HepG2 (cell line): Measurements from ENCODE around the gene MBLAC1. TPM values are rescaled to one million over a fixed set of nuclear protein-coding genes. Genes with fewer than 3 reads are reported as not detected.

Experiments used
- ATAC-seq: fragments of 200-7000 bp; cut with Tn5 transposase; 3 replicates; pipeline ENCODE4 v1.9.1; 2020; ENCODE audit warnings: mild to moderate bottlenecking, moderate library complexity
- BruUV-seq: library from RNA; stranded (reverse); fragments of 400-500 nt; replicated peaks from 2 replicates; lab custom pipeline; 2021; lab: Mats Ljungman, UMichigan
- CTCF ChIA-PET: fragments of 300-600 bp; formaldehyde crosslinking; extraction: SDS; loops from one replicate; lab custom pipeline; 2021; ENCODE audit warnings: low total read pairs, inconsistent platforms, low intra/inter-chr PET ratio; lab: Yijun Ruan, JAX
- POLR2A ChIA-PET: fragments of 350-600 bp; sonication (Branson Sonifier 250); formaldehyde crosslinking; loops from one replicate; lab custom pipeline; 2020; ENCODE audit warnings: antibody characterized with exemption, inconsistent platforms; lab: Yijun Ruan, JAX
- DNase-seq: peaks from one replicate; pipeline ENCODE4 v3.0.0-alpha.2; 2015; ENCODE audit warnings: low spot score
- FAIRE-seq: peaks from 3 replicates; lab custom pipeline; 2011; peaks lifted over from hg19 to GRCh38; lab: Jason Lieb, UNC
- H2AFZ ChIP-seq: one replicate; pipeline ENCODE4 v1.6.1; 2011; ENCODE audit warnings: low read length, inconsistent platforms
- H3K27ac ChIP-seq: fragments of 300-600 bp; 3 replicates; pipeline ENCODE4 v1.8.0; 2011; ENCODE audit warnings: mixed run types, mild to moderate bottlenecking, mixed read lengths, low read length, inconsistent platforms; ENCODE audit not compliant: insufficient read depth; ENCODE audit errors: extremely low read length
- H3K27me3 ChIP-seq, 2 experiments: fragments of 200-600 bp in 1 of 2; 2 replicates in 1 of 2; 3 replicates in 1 of 2; pipeline versions ENCODE4 v1.6.0 to v1.8.0; 2011; ENCODE audit warnings: low read length in 2 of 2, mild to moderate bottlenecking in 2 of 2, moderate library complexity in 2 of 2, inconsistent platforms in 1 of 2; ENCODE audit not compliant: insufficient read depth in 2 of 2, control insufficient read depth in 1 of 2
- H3K36me3 ChIP-seq, 2 experiments: fragments of 200-600 bp in 1 of 2; replicated peaks in 1 of 2; 2 replicates in 1 of 2; 3 replicates in 1 of 2; pipeline versions ENCODE4 v1.5.1 to v1.8.0; 2011; ENCODE audit warnings: low read length in 2 of 2, inconsistent platforms in 1 of 2; ENCODE audit not compliant: insufficient read depth in 2 of 2, control insufficient read depth in 1 of 2
- H3K4me1 ChIP-seq: 2 replicates; pipeline ENCODE4 v1.5.1; 2012; ENCODE audit warnings: low read length, inconsistent platforms; ENCODE audit not compliant: insufficient read depth
- H3K4me2 ChIP-seq: 2 replicates; pipeline ENCODE4 v1.6.0; 2011; ENCODE audit warnings: low read depth, low read length, inconsistent platforms
- H3K4me3 ChIP-seq, 3 experiments: fragments of 200-600 bp in 1 of 3; sonication (generic), shearing (Covaris generic) in 1 of 3; replicated peaks in 1 of 3; 2 replicates each; pipeline ENCODE4 v1.5.1; 2011 to 2016; ENCODE audit warnings: low read length in 3 of 3, inconsistent platforms in 2 of 3, low read depth in 2 of 3, mild to moderate bottlenecking in 2 of 3, control low read depth in 1 of 3, mixed read lengths in 1 of 3; ENCODE audit not compliant: insufficient read depth in 1 of 3
- H3K79me2 ChIP-seq: one replicate; pipeline ENCODE4 v1.6.1; 2011; ENCODE audit warnings: low read length, inconsistent platforms; ENCODE audit not compliant: insufficient read depth
- H3K9ac ChIP-seq: 2 replicates; pipeline ENCODE4 v1.6.0; 2011; ENCODE audit warnings: mild to moderate bottlenecking, low read depth, low read length, inconsistent platforms; ENCODE audit not compliant: insufficient read depth
- H3K9me3 ChIP-seq: 2 replicates; pipeline ENCODE4 v1.5.1; 2012; ENCODE audit warnings: mild to moderate bottlenecking, low read length
- H4K20me1 ChIP-seq: 2 replicates; pipeline ENCODE4 v1.6.0; 2011; ENCODE audit warnings: inconsistent platforms, mild to moderate bottlenecking, low read length, moderate library complexity; ENCODE audit not compliant: insufficient read depth
- ETV5 ChIP-seq: IDR thresholded peaks from 2 replicates; pipeline ENCODE4 v1.6.1; 2018; ENCODE audit warnings: missing biosample characterization, missing genetic modification reagents, inconsistent platforms, borderline replicate concordance
- HNRNPH1 ChIP-seq: fragments of 200-400 bp; formaldehyde crosslinking; optimal IDR thresholded peaks from 2 replicates; pipeline ENCODE3; 2017; ENCODE audit warnings: mild to moderate bottlenecking, low read depth, low read length
- MATR3 ChIP-seq: sonication (generic); formaldehyde crosslinking; IDR thresholded peaks from 2 replicates; pipeline ENCODE4 v1.4.0; 2020; ENCODE audit warnings: missing genetic modification reagents
- MAZ ChIP-seq, 2 experiments: sonication (generic) in 1 of 2; formaldehyde crosslinking in 1 of 2; IDR thresholded peaks; 2 replicates each; pipeline versions ENCODE4 v1.5.0 to v1.6.1; 2012 to 2020; ENCODE audit warnings: low read depth in 2 of 2, mild to moderate bottlenecking in 2 of 2, borderline replicate concordance in 1 of 2, improper control_type of control experiment in 1 of 2, low read length in 1 of 2, missing genetic modification reagents in 1 of 2, moderate library complexity in 1 of 2
- MIXL1 ChIP-seq: IDR thresholded peaks from 2 replicates; pipeline ENCODE4 v1.6.1; 2016
- MYC ChIP-seq: sonication (generic); formaldehyde crosslinking; IDR thresholded peaks from 2 replicates; pipeline ENCODE4 v1.9.0; 2021; ENCODE audit warnings: missing genetic modification reagents, borderline replicate concordance
- NR1H2 ChIP-seq: sonication (generic); formaldehyde crosslinking; IDR thresholded peaks from 2 replicates; pipeline ENCODE4 v1.8.1; 2022; ENCODE audit warnings: low read depth, missing genetic modification reagents, borderline replicate concordance
- NR2F6 ChIP-seq, 2 experiments: IDR thresholded peaks; 2 replicates each; pipeline ENCODE4 v1.6.1; 2016; ENCODE audit warnings: antibody characterized with exemption in 1 of 2, mild to moderate bottlenecking in 1 of 2
- ZFP82 ChIP-seq: sonication (generic); formaldehyde crosslinking; IDR thresholded peaks from 2 replicates; pipeline ENCODE4 v1.5.1; 2020; ENCODE audit warnings: mild to moderate bottlenecking, missing genetic modification reagents, borderline replicate concordance
- WGBS: methylation state at CpG from one replicate; pipeline ENCODE4 v1.1.6; 2017; ENCODE audit warnings: low lambda C conversion rate; 5-methylcytosine and 5-hydroxymethylcytosine counted together
- in situ Hi-C: cut with HindIII; loops from 2 replicates; pipeline ENCODE4 v1.10.0; 2017; ENCODE audit warnings: low pct_unique_long_range_greater_than_20kb; ENCODE audit not compliant: extremely low pct_ligation_motif_present
- intact Hi-C: fragments of 100-400 bp; cut with micrococcal nuclease; formaldehyde crosslinking; loops from one replicate; pipeline ENCODE4 v1.10.0; 2022; ENCODE audit not compliant: unreplicated experiment
- polyA plus RNA-seq, 8 experiments: library from polyadenylated mRNA; depleted of rRNA in 3 of 8; stranded (reverse) in 7 of 8; unstranded in 1 of 8; fragments of >200 nt; fragmentation: Illumina TruSeq in 4 of 8; extraction: Trizol in 4 of 8; gene quantifications; 2 replicates each; pipeline versions ENCODE4 v1.2.1 to v1.2.3, GENCODE V29; 2011 to 2016; ENCODE audit warnings: low read depth in 4 of 8, missing spikeins in 1 of 8, mixed read lengths in 1 of 8; ENCODE audit not compliant: insufficient read depth in 1 of 8
- total RNA-seq, 5 experiments: library from RNA; depleted of rRNA; stranded (reverse); fragments of >200 nt; fragmentation: Illumina TruSeq; extraction: Trizol; gene quantifications; 2 replicates each; pipeline ENCODE4 v1.2.3, GENCODE V29; 2016; ENCODE audit warnings: low read depth in 1 of 5
- TF ChIP-seq, protein P1 (sequence below), 2 experiments: fragments of 450-650 bp in 1 of 2; sonication (generic) in 1 of 2; formaldehyde crosslinking in 1 of 2; IDR thresholded peaks; 2 replicates each; pipeline versions ENCODE4 v1.6.1 to v1.8.0; 2016 to 2022; ENCODE audit warnings: antibody characterized with exemption in 1 of 2, mild to moderate bottlenecking in 1 of 2, missing genetic modification reagents in 1 of 2
- TF ChIP-seq, protein P2 (sequence below): sonication (generic); formaldehyde crosslinking; IDR thresholded peaks from 2 replicates; pipeline ENCODE4 v1.8.1; 2023; ENCODE audit warnings: mild to moderate bottlenecking, inconsistent platforms, moderate library complexity, missing genetic modification reagents, borderline replicate concordance
- TF ChIP-seq, protein P3 (sequence below): sonication (generic); formaldehyde crosslinking; IDR thresholded peaks from 2 replicates; pipeline ENCODE4 v1.4.0; 2020; ENCODE audit warnings: mild to moderate bottlenecking, missing genetic modification reagents

The MBLAC1 gene
- total and polyA plus RNA-seq, 2 of the 13 experiments (the other 11 are each of a cell fraction or from before 2014, with no cell fraction given): 0.79 to 2.1 TPM

DNA sequence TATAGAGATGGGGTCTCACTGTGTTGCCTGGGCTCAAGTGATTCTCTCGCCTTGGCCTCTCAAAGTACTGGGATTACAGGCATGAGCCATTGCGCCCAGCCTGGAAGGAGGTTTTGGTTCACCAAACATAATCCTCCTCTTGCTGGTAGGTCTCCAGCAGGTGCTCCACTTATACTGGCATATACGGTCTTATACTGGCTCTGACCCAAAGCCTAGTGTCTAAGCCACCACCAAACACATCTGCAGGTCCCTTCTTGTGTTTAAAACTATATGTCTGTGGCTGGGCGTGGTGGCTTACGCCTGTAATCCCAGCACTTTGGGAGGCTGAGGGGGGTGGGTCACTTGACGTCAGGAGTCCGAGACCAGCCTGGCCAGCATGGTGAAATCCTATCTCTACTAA lies 5.4 kb downstream of the MBLAC1 start:
- Histone ChIP-seq H3K9ac (no peak overlapping the region), H3K9me3 (no peaks in the 10 kb centered on the region), H3K36me3 (no peaks in the 10 kb centered on the region), H3K27me3 (no peaks in the 10 kb centered on the region), H3K79me2 (no peaks in the 10 kb centered on the region), H3K4me3 (no peak overlapping the region), H4K20me1 (no peaks in the 10 kb centered on the region), H3K4me1 (peaks cover 31% of the 10 kb centered on the region), H3K27ac (no peak overlapping the region), H2AFZ (no peak overlapping the region), H3K4me2 (no peak overlapping the region; the same call in 1 of the 2 replicates)
- no TSS peak for BruUV-seq
- intact Hi-C loops: loop anchor here (2.0 kb wide), 1 partner anchor 85 kb away; no protein-coding TSS in a partner anchor
- ChIA-PET CTCF (interaction anchor here (1.1 to 1.9 kb wide), 3 partner anchors 9 to 85 kb away, joined by 3 to 17 read pairs (median 3); no protein-coding TSS in a partner anchor), POLR2A (interaction anchor here (1.0 to 1.7 kb wide), 3 partner anchors 17 to 85 kb away, joined by 3 to 6 read pairs (median 4); partner anchors contain the start of genes AP4M1 and LAMTOR4)
- ATAC-seq (no peak), DNase-seq (no peak), FAIRE-seq (no peak)
- 55% methylated on average over 7 of the region's 7 CpGs for WGBS
- in situ Hi-C loops: loop anchor here (5.0 kb wide), 1 partner anchor 80 kb away; no protein-coding TSS in a partner anchor
- TF ChIP-seq MYC (CRISPR knock-in tag) (no peak), NR1H2 (CRISPR knock-in tag) (no peak), HNRNPH1 (no peak), NR2F6 (IDR thresholded peaks at IDR 0.05) (no peak), NR2F6 (CRISPR knock-in tag; IDR thresholded peaks at IDR 0.05) (no peak), ETV5 (CRISPR knock-in tag) (no peak), ZFP82 (CRISPR knock-in tag) (no peak), MATR3 (CRISPR knock-in tag) (no peak), MIXL1 (CRISPR knock-in tag) (no peak), MAZ (IDR thresholded peaks at IDR 0.05; ENCODE audit: borderline replicate concordance, low read depth, low read length) (no peak), MAZ (CRISPR knock-in tag; IDR thresholded peaks at IDR 0.05; ENCODE audit: low read depth) (no peak)
- TF ChIP-seq, protein P1, sequence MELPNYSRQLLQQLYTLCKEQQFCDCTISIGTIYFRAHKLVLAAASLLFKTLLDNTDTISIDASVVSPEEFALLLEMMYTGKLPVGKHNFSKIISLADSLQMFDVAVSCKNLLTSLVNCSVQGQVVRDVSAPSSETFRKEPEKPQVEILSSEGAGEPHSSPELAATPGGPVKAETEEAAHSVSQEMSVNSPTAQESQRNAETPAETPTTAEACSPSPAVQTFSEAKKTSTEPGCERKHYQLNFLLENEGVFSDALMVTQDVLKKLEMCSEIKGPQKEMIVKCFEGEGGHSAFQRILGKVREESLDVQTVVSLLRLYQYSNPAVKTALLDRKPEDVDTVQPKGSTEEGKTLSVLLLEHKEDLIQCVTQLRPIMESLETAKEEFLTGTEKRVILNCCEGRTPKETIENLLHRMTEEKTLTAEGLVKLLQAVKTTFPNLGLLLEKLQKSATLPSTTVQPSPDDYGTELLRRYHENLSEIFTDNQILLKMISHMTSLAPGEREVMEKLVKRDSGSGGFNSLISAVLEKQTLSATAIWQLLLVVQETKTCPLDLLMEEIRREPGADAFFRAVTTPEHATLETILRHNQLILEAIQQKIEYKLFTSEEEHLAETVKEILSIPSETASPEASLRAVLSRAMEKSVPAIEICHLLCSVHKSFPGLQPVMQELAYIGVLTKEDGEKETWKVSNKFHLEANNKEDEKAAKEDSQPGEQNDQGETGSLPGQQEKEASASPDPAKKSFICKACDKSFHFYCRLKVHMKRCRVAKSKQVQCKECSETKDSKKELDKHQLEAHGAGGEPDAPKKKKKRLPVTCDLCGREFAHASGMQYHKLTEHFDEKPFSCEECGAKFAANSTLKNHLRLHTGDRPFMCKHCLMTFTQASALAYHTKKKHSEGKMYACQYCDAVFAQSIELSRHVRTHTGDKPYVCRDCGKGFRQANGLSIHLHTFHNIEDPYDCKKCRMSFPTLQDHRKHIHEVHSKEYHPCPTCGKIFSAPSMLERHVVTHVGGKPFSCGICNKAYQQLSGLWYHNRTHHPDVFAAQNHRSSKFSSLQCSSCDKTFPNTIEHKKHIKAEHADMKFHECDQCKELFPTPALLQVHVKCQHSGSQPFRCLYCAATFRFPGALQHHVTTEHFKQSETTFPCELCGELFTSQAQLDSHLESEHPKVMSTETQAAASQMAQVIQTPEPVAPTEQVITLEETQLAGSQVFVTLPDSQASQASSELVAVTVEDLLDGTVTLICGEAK (IDR thresholded peaks at IDR 0.05): no peak
- TF ChIP-seq, protein P1 (CRISPR knock-in tag; IDR thresholded peaks at IDR 0.05): no peak
- TF ChIP-seq, protein P2, sequence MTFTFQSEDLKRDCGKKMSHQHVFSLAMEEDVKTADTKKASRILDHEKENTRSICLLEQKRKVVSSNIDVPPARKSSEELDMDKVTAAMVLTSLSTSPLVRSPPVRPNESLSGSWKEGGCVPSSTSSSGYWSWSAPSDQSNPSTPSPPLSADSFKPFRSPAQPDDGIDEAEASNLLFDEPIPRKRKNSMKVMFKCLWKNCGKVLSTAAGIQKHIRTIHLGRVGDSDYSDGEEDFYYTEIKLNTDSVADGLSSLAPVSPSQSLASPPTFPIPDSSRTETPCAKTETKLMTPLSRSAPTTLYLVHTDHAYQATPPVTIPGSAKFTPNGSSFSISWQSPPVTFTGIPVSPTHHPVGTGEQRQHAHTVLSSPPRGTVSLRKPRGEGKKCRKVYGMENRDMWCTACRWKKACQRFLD: no peak
- TF ChIP-seq, protein P3, sequence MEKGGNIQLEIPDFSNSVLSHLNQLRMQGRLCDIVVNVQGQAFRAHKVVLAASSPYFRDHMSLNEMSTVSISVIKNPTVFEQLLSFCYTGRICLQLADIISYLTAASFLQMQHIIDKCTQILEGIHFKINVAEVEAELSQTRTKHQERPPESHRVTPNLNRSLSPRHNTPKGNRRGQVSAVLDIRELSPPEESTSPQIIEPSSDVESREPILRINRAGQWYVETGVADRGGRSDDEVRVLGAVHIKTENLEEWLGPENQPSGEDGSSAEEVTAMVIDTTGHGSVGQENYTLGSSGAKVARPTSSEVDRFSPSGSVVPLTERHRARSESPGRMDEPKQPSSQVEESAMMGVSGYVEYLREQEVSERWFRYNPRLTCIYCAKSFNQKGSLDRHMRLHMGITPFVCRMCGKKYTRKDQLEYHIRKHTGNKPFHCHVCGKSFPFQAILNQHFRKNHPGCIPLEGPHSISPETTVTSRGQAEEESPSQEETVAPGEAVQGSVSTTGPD: no peak
